ENCODE measurements around the gene KLF1. TPM values are rescaled to one million over a fixed set of nuclear protein-coding genes. Genes with fewer than 3 reads are reported as not detected.

KLF1 gene
- total RNA-seq, 1 donor = not detected

- DNase-seq (ENCODE audit: low read depth) = no peak
- no peak overlapping the region for H3K4me3 ChIP-seq (ENCODE audit: low read depth, low read length)
- TF ChIP-seq, protein P1, sequence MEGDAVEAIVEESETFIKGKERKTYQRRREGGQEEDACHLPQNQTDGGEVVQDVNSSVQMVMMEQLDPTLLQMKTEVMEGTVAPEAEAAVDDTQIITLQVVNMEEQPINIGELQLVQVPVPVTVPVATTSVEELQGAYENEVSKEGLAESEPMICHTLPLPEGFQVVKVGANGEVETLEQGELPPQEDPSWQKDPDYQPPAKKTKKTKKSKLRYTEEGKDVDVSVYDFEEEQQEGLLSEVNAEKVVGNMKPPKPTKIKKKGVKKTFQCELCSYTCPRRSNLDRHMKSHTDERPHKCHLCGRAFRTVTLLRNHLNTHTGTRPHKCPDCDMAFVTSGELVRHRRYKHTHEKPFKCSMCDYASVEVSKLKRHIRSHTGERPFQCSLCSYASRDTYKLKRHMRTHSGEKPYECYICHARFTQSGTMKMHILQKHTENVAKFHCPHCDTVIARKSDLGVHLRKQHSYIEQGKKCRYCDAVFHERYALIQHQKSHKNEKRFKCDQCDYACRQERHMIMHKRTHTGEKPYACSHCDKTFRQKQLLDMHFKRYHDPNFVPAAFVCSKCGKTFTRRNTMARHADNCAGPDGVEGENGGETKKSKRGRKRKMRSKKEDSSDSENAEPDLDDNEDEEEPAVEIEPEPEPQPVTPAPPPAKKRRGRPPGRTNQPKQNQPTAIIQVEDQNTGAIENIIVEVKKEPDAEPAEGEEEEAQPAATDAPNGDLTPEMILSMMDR (IDR thresholded peaks at IDR 0.05; ENCODE audit: insufficient read depth, low read length) = no peak
These were observed 25.6 kb upstream of the KLF1 start for GRCh38 chr19:12912571-12912970.

- DNase-seq (ENCODE audit: low read depth) = no peak
- H3K4me3 ChIP-seq (ENCODE audit: low read depth, low read length) = no peak overlapping the region
- TF ChIP-seq, protein P1 (IDR thresholded peaks at IDR 0.05; ENCODE audit: insufficient read depth, low read length) = no peak
These were observed 20.2 kb upstream of the KLF1 start for GRCh38 chr19:12907166-12907565.

DNA sequence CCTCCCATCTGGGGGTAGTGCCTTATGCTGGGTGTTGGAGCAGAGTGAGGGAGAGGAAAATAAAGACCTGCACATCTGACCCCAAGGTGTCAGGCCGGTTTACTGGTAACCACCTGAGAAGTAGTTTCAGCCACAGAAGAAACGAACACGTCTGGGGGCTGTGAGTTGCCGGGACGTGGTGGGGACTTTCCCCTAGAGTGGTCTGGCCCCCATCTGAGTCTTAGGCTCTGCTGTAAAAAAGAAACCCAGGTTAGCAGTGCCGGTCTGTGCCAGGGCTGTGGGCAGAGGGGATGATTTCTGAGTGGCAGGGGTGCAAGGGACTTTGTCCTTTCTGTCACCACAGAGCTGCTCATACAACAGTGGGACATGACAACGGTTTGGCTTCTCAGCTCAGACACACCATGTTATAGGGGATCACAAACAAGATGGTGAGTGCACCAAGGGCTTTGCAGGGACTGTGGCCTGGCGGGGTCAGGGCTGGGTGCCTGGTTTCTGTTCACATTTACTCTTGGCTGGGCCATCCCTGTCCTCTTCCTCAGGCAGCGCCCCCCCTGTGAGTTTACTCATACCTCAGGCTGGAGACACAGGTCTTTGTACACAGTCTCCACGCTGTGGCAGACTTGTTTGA lies 13.0 kb upstream of the KLF1 start:
- DNase-seq (ENCODE audit: low read depth) = no peak
- no peak overlapping the region for H3K4me3 ChIP-seq (ENCODE audit: low read depth, low read length)
- TF ChIP-seq, protein P1 (IDR thresholded peaks at IDR 0.05; ENCODE audit: insufficient read depth, low read length) = no peak

- no peak for DNase-seq (ENCODE audit: low read depth)
- H3K4me3 ChIP-seq (ENCODE audit: low read depth, low read length) = no peak overlapping the region
- TF ChIP-seq, protein P1 (IDR thresholded peaks at IDR 0.05; ENCODE audit: insufficient read depth, low read length) = no peak
These were observed 9.5 kb upstream of the KLF1 start for GRCh38 chr19:12896460-12896859.

DNA sequence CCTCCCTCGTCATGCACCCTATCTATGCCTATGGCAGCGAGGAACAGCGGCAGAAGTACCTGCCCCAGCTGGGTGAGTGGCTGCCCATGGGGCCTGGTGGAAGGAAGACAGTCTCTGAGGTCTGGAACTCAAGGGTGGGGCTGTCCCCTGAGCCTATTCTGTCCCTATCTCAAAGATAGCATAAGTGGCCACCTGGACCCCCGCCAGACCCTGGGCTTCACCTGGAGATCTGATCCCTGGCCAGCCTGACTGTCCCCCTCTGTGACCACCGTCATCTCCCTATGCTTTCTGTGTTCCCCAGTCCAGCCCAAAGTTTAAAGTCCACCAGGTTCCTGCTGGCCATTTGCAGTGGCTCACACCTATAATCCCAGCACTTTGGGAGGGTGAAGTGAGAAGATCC lies 6.6 kb upstream of the KLF1 start:
- no peak overlapping the region for H3K4me3 ChIP-seq (ENCODE audit: low read depth, low read length)
- no peak for DNase-seq (ENCODE audit: low read depth)
- TF ChIP-seq, protein P1 (IDR thresholded peaks at IDR 0.05; ENCODE audit: insufficient read depth, low read length) = no peak

DNA sequence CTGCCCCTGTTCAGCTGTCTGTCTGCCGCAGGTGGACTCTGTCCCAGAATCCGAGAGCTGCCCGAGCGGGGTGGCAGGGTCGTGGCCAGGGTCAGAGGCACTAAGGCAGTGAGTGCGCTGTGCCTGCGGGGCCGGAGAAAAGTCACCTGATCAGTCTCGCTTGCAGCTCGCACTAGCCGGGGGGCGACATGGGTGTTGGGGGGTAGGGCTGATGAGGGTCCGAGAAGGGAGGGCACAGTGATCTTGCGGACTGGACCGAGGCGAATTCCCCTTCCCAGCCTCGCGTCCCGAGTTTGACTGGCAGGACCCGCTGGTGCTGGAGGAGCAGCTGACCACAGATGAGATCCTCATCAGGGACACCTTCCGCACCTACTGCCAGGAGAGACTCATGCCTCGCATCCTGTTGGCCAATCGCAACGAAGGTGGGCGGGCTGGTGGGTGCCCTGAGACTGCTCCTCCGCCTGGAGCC lies 4.6 kb upstream of the KLF1 start:
- H3K4me3 ChIP-seq (ENCODE audit: low read depth, low read length) = peak overlapping the region; percentile 94
- TF ChIP-seq, protein P1 (IDR thresholded peaks at IDR 0.05; ENCODE audit: insufficient read depth, low read length) = no peak
- no peak for DNase-seq (ENCODE audit: low read depth)

All from fibroblast of the aortic adventitia (primary cell).